OCI-LY1 (cell line): Measurements from ENCODE around the gene EMID1.

Experiments
- EZH2 ChIP-seq: fragments of 200-600 bp; sonication (generic), shearing (Covaris generic); IDR thresholded peaks from 2 replicates; pipeline ENCODE4 v1.8.0; 2017; ENCODE audit warnings: borderline replicate concordance, mixed run types, mild to moderate bottlenecking, antibody characterized with exemption, low read length, moderate library complexity, mixed read lengths
- TF ChIP-seq, protein P1 (sequence below): fragments of 200-600 bp; sonication (generic), shearing (Covaris generic); IDR thresholded peaks from 2 replicates; pipeline ENCODE4 v1.5.1; 2017; ENCODE audit warnings: mild to moderate bottlenecking, antibody characterized with exemption, low read length, moderate library complexity, mixed read lengths

DNA sequence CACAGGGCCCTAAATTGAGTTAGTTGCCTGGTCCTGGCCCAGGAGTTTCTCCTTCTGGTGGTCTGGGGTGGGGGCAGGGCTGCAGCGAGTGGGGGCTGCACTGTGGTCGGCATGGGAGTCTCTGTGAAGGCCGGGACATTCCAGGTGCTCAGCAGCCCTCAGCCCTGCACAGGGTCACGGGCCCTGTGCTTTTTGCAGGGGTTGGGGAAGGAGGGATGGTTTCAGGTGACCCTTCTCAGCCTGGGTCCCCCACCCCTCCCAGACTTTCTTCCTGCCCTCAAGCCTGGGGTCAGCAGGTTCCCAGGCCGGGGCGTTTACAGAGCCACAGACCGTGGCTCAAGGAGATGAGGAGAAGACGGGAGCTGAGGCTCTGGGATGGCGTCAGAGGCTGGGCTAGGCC lies 7.8 kb downstream of the EMID1 start:
- no peak for TF ChIP-seq EZH2
- TF ChIP-seq, protein P1, sequence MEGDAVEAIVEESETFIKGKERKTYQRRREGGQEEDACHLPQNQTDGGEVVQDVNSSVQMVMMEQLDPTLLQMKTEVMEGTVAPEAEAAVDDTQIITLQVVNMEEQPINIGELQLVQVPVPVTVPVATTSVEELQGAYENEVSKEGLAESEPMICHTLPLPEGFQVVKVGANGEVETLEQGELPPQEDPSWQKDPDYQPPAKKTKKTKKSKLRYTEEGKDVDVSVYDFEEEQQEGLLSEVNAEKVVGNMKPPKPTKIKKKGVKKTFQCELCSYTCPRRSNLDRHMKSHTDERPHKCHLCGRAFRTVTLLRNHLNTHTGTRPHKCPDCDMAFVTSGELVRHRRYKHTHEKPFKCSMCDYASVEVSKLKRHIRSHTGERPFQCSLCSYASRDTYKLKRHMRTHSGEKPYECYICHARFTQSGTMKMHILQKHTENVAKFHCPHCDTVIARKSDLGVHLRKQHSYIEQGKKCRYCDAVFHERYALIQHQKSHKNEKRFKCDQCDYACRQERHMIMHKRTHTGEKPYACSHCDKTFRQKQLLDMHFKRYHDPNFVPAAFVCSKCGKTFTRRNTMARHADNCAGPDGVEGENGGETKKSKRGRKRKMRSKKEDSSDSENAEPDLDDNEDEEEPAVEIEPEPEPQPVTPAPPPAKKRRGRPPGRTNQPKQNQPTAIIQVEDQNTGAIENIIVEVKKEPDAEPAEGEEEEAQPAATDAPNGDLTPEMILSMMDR = no peak
